Ovary (tissue), 9 donors: ENCODE measurements around the gene NECAB2. TPM values are rescaled to one million over a fixed set of nuclear protein-coding genes. Genes with fewer than 3 reads are reported as not detected.

Experiments used
- DNase-seq, 5 donors: peaks; one replicate each; pipeline ENCODE4 v3.0.0-alpha.2; 2019 to 2020
- H3K27ac ChIP-seq, 2 donors: fragments of 200-600 bp; one replicate each; pipeline versions ENCODE4 v1.5.1 to v1.8.0; 2019 to 2022
- H3K27me3 ChIP-seq: fragments of 200-600 bp; one replicate; pipeline ENCODE4 v1.8.0; 2022
- H3K36me3 ChIP-seq: fragments of 200-600 bp; sonication (generic); one replicate; pipeline ENCODE4 v1.5.1; 2019
- H3K4me1 ChIP-seq: one replicate; pipeline ENCODE4 v1.8.1; 2013; ENCODE audit warnings: mild to moderate bottlenecking, moderate library complexity; ENCODE audit not compliant: insufficient read depth
- H3K4me3 ChIP-seq: fragments of 200-600 bp; sonication (generic); one replicate; pipeline ENCODE4 v1.5.1; 2017
- H3K9me3 ChIP-seq, 2 donors: fragments of 200-600 bp in 1 of 2; sonication (generic) in 1 of 2; one replicate each; pipeline versions ENCODE4 v1.5.1 to v1.8.1; 2013 to 2019; ENCODE audit warnings: mild to moderate bottlenecking in 1 of 2, moderate library complexity in 1 of 2
- EP300 ChIP-seq: sonication (generic); formaldehyde crosslinking; IDR thresholded peaks from one replicate; pipeline ENCODE4 v1.6.1; 2017; ENCODE audit warnings: antibody characterized with exemption
- POLR2A ChIP-seq: fragments of 450-650 bp; IDR thresholded peaks from one replicate; pipeline ENCODE4 v1.6.1; 2017; ENCODE audit warnings: antibody characterized with exemption, mild to moderate bottlenecking, moderate library complexity
- WGBS, 3 donors: extraction: QIAGEN DNeasy Blood & Tissue Kit in 1 of 3; methylation state at CpG; one replicate each; pipeline versions ENCODE4 v1.1.5 to v1.1.7; 2013 to 2017; 5-methylcytosine and 5-hydroxymethylcytosine counted together
- intact Hi-C, 4 donors: fragments of 100-400 bp; cut with DNase I; formaldehyde crosslinking; loops; one replicate each; pipeline versions ENCODE4 v1.11.0 to v1.15.1; 2022 to 2023
- polyA plus RNA-seq, 2 donors: library from polyadenylated mRNA; stranded (reverse); fragments of 200-250 nt in 1 of 2; fragments of 350-450 nt in 1 of 2; fragmentation: Illumina TruSeq in 1 of 2; extraction: RNeasy Lipid Tissue Mini Kit (QIAGEN cat#74804) in 1 of 2; gene quantifications; one replicate each; pipeline ENCODE4 v1.2.3, GENCODE V29; 2013 to 2014
- total RNA-seq, 7 donors: library from RNA; depleted of rRNA in 2 of 7; stranded (reverse); fragments of >200 nt in 2 of 7; fragmentation: NEBNext Ultra II Directional in 3 of 7; extraction: Animal tissue kit (Norgen Biotek cat#: 25700) in 3 of 7; gene quantifications; one replicate each; pipeline versions ENCODE4 v1.1.0 to v1.2.4, GENCODE V29; 2016 to 2023
- TF ChIP-seq, protein P1 (sequence below), 3 donors: fragments of 450-650 bp in 2 of 3; fragments of 200-600 bp in 1 of 3; IDR thresholded peaks; one replicate each; pipeline versions ENCODE4 v1.5.1 to v1.8.0; 2016 to 2022; ENCODE audit warnings: antibody characterized with exemption in 3 of 3, mild to moderate bottlenecking in 1 of 3
- donor health status: DM: no; HTN: no; CAD: no; lungs with moderate emphysema.
- donor health status: DM: no; HTN: no; CAD: no.
- donor health status: Bipolar disorder and iron deficiency.
- donor health status: DM: yes; HTN: yes; CAD: no.
- donor health status: DM: no; HTN: no; CAD: no.
- donor health status: DM: yes; HTN: yes; CAD: no.

The NECAB2 gene
- total and polyA plus RNA-seq, 9 donors: 0.20 to 1.6 (median 0.50) TPM; not detected in 4

- intact Hi-C loops: loop anchor here in 1 of 4 donors (5.0 kb wide), 3 partner anchors 49 to 1596 kb away; partner anchors contain the start of gene TAF1C
- Histone ChIP-seq H3K9me3 (no peaks in the 10 kb centered on the region), H3K4me1 (peaks cover 6% of the 10 kb centered on the region), H3K36me3 (no peaks in the 10 kb centered on the region), H3K4me3 (no peak overlapping the region), H3K27ac (no peak overlapping the region), H3K27me3 (no peaks in the 10 kb centered on the region)
- TF ChIP-seq EP300 (no peak), POLR2A (no peak)
- TF ChIP-seq, protein P1, sequence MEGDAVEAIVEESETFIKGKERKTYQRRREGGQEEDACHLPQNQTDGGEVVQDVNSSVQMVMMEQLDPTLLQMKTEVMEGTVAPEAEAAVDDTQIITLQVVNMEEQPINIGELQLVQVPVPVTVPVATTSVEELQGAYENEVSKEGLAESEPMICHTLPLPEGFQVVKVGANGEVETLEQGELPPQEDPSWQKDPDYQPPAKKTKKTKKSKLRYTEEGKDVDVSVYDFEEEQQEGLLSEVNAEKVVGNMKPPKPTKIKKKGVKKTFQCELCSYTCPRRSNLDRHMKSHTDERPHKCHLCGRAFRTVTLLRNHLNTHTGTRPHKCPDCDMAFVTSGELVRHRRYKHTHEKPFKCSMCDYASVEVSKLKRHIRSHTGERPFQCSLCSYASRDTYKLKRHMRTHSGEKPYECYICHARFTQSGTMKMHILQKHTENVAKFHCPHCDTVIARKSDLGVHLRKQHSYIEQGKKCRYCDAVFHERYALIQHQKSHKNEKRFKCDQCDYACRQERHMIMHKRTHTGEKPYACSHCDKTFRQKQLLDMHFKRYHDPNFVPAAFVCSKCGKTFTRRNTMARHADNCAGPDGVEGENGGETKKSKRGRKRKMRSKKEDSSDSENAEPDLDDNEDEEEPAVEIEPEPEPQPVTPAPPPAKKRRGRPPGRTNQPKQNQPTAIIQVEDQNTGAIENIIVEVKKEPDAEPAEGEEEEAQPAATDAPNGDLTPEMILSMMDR (IDR thresholded peaks at IDR 0.05): no peak
- DNase-seq: no peak
- WGBS, 3 donors: 15 to 29% (median 19%) methylated on average over 8 of the region's 8 CpGs
These were observed 16.5 kb upstream of the NECAB2 start for GRCh38 chr16:83951544-83951943.

- Histone ChIP-seq H3K4me3 (peak overlapping the region; percentile 61), H3K27me3 (no peaks in the 10 kb centered on the region), H3K9me3 (no peaks in the 10 kb centered on the region), H3K36me3 (no peaks in the 10 kb centered on the region), H3K27ac (peak overlapping the region in 1 of 2 donors; percentile 86), H3K4me1 (peaks cover 6% of the 10 kb centered on the region)
- TF ChIP-seq POLR2A (no peak), EP300 (no peak)
- TF ChIP-seq, protein P1 (IDR thresholded peaks at IDR 0.05): no peak
- intact Hi-C loops: loop anchor here in 1 of 4 donors (5.0 kb wide), 3 partner anchors 50 to 1595 kb away; partner anchors contain the start of gene TAF1C
- 6 to 8% (median 8%) methylated on average over 8 of the region's 8 CpGs for WGBS, 3 donors
- no peak for DNase-seq
These were observed 15.5 kb upstream of the NECAB2 start for GRCh38 chr16:83952587-83952939.

- intact Hi-C loops: loop anchor here in 1 of 4 donors (5.0 kb wide), 3 partner anchors 51 to 1594 kb away; partner anchors contain the start of gene TAF1C
- no peaks in the 10 kb centered on the region for H3K9me3 ChIP-seq
- TF ChIP-seq POLR2A (peak; percentile 79), EP300 (no peak)
- TF ChIP-seq, protein P1 (IDR thresholded peaks at IDR 0.05): peak in 1 of 3 donors; percentile 28
- peak; percentile 92 to 96 (median 94) for DNase-seq
- H3K27ac ChIP-seq: peak within 1 kb of the TSS; percentile 15 to 86
- 0 to 2% (median 1%) methylated on average over 25 to 30 of the region's 30 CpGs for WGBS, 3 donors
- H3K4me3 ChIP-seq: peak within 1 kb of the TSS; percentile 61
- no peaks in the 10 kb centered on the region for H3K27me3 ChIP-seq
- peaks cover 6% of the 10 kb centered on the region for H3K4me1 ChIP-seq
- no peaks in the 10 kb centered on the region for H3K36me3 ChIP-seq
These were observed 14.9 kb upstream of the NECAB2 start, which contains the start of gene OSGIN1 for GRCh38 chr16:83952940-83953795. Gene OSGIN1, plus strand, starts transcription at chr16:83953240. Its CDS starts 4,432 bp downstream, at chr16:83957672.

DNA sequence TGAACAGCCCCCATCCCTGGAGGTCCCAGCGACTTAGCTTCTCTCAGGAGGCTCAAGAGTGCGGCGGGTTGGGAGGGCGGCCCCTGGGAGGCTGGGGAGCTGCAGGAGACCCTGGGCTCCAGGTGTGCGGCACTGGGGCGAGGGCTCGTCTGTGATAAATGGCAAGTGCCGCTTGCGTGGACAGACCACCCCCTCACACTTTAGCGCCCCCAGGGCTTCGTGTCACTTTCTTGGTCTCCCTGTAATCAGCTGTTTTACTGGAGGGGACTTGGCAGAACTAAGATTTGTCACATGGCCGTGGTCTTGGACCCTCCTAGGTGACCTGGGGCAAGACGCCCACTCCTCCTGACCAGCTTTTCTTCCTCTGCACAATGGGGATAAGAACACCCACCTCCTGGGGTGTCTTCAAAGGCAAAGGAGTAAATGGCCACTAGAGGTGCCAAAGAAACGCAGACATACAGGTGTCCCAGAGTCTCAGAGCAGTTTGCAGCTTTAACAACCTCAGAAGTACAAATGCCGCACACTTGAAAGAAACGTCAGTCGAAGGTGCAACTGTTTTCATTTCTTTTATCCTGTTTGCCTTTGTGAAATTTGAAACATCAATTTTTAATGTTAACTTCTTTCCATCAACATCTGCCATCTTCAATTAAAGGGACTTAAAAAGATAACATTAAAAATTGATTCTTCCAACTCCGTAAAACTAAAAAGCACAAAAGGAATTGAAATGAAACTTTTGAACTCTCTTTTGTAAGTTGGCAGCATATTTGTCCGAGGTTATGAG, 14.1 kb upstream of the NECAB2 start:
- intact Hi-C loops: loop anchor here in 1 of 4 donors (5.0 kb wide), 3 partner anchors 52 to 1593 kb away; partner anchors contain the start of gene TAF1C
- DNase-seq: no peak
- H3K4me3 ChIP-seq: peak overlapping the region; percentile 61
- peak overlapping the region; percentile 15 to 86 for H3K27ac ChIP-seq
- 7 to 14% (median 11%) methylated on average over 19 of the region's 19 CpGs for WGBS, 3 donors
- TF ChIP-seq, protein P1 (IDR thresholded peaks at IDR 0.05): peak in 1 of 3 donors; percentile 29
- TF ChIP-seq EP300: no peak
- no peaks in the 10 kb centered on the region for H3K9me3 ChIP-seq
- no peaks in the 10 kb centered on the region for H3K36me3 ChIP-seq
- H3K27me3 ChIP-seq: no peaks in the 10 kb centered on the region
- H3K4me1 ChIP-seq: peaks cover 6% of the 10 kb centered on the region
